HCT116 (cell line): ENCODE data around the gene SKA3. TPM values are rescaled to one million over a fixed set of nuclear protein-coding genes. Genes with fewer than 3 reads are reported as not detected.

Source experiments
- ATAC-seq: fragments of 200-7000 bp; cut with Tn5 transposase; 2 replicates; pipeline ENCODE4 v1.9.1; 2020; ENCODE audit warnings: mild to moderate bottlenecking, moderate library complexity
- BruUV-seq: library from RNA; stranded (reverse); fragments of 400-500 nt; replicated peaks from 2 replicates; lab custom pipeline; 2021; lab: Mats Ljungman, UMichigan
- CTCF ChIA-PET: fragments of 300-600 bp; sonication (Branson Sonifier 250); formaldehyde crosslinking; loops from one replicate; lab custom pipeline; 2021; ENCODE audit warnings: antibody characterized with exemption; lab: Charles Lee
- POLR2A ChIA-PET: fragments of 300-600, 350-600 bp; sonication (Branson Sonifier 250); formaldehyde crosslinking; loops from one replicate; lab custom pipeline; 2021; ENCODE audit warnings: antibody characterized with exemption; lab: Charles Lee
- RAD21 ChIA-PET, 2 experiments: fragments of 300-600 bp; sonication (Branson Sonifier 250); formaldehyde crosslinking; loops; one replicate each; lab custom pipeline; 2023; ENCODE audit warnings: low total read pairs in 2 of 2; ENCODE audit not compliant: uncharacterized antibody in 2 of 2, unreplicated experiment in 2 of 2, low non-redundant PET in 1 of 2; lab: Charles Lee
- DNase-seq: peaks from one replicate; pipeline ENCODE4 v3.0.0-alpha.2; 2010; ENCODE audit warnings: low read depth, low spot score
- H2AFZ ChIP-seq: fragments of 200-600 bp; shearing (Covaris generic), sonication (generic); 2 replicates; pipeline ENCODE4 v1.6.1; 2017; ENCODE audit warnings: low read depth, mixed run types, mixed read lengths, antibody characterized with exemption, low read length; ENCODE audit not compliant: poor library complexity, severe bottlenecking
- H3K27ac ChIP-seq: 2 replicates; pipeline ENCODE4 v1.5.1; 2012; ENCODE audit warnings: low read depth, low read length
- H3K27me3 ChIP-seq: fragments of 200-600 bp; sonication (generic); 2 replicates; pipeline ENCODE4 v1.6.1; 2016; ENCODE audit warnings: mixed run types, low read length, mixed read lengths; ENCODE audit not compliant: insufficient read depth
- H3K36me3 ChIP-seq, 2 experiments: fragments of 200-500 bp in 1 of 2; fragments of 200-600 bp in 1 of 2; sonication (Bioruptor generic) in 1 of 2; sonication (generic) in 1 of 2; 2 replicates each; pipeline versions ENCODE4 v1.5.1 to v1.6.1; 2014 to 2016; ENCODE audit warnings: low read length in 2 of 2, inconsistent platforms in 1 of 2, mixed read lengths in 1 of 2, mixed run types in 1 of 2; ENCODE audit not compliant: insufficient read depth in 2 of 2, control insufficient read depth in 1 of 2
- H3K4me1 ChIP-seq, 2 experiments: fragments of 200-600 bp in 1 of 2; sonication (generic) in 1 of 2; 2 replicates each; pipeline versions ENCODE4 v1.5.1 to v1.6.1; 2012 to 2017; ENCODE audit warnings: low read length in 2 of 2, inconsistent platforms in 1 of 2, mild to moderate bottlenecking in 1 of 2, mixed read lengths in 1 of 2, mixed run types in 1 of 2, moderate library complexity in 1 of 2; ENCODE audit not compliant: insufficient read depth in 2 of 2, control insufficient read depth in 1 of 2
- H3K4me2 ChIP-seq: fragments of 200-600 bp; sonication (generic); 2 replicates; pipeline ENCODE4 v1.6.1; 2017; ENCODE audit warnings: mixed run types, low read length, mixed read lengths
- H3K4me3 ChIP-seq, 2 experiments: fragments of 200-600 bp in 1 of 2; sonication (generic) in 1 of 2; replicated peaks in 1 of 2; 2 replicates each; pipeline ENCODE4 v1.5.1; 2011 to 2016; ENCODE audit warnings: low read length in 2 of 2, control low read depth in 1 of 2, low read depth in 1 of 2, mild to moderate bottlenecking in 1 of 2, mixed read lengths in 1 of 2, mixed run types in 1 of 2
- H3K79me2 ChIP-seq: fragments of 200-600 bp; sonication (generic); 2 replicates; pipeline ENCODE4 v1.6.1; 2017; ENCODE audit warnings: mild to moderate bottlenecking, mixed run types, low read length, moderate library complexity, mixed read lengths; ENCODE audit not compliant: insufficient read depth
- H3K9ac ChIP-seq: fragments of 200-600 bp; sonication (generic); 2 replicates; pipeline ENCODE4 v1.6.1; 2016; ENCODE audit warnings: low read length, mixed read lengths
- H3K9me2 ChIP-seq: fragments of 200-600 bp; sonication (generic), shearing (Covaris generic); 2 replicates; pipeline ENCODE4 v1.6.1; 2017; ENCODE audit warnings: mixed run types, mild to moderate bottlenecking, moderate library complexity; ENCODE audit not compliant: insufficient read depth
- H3K9me3 ChIP-seq, 2 experiments: fragments of 200-500 bp in 1 of 2; fragments of 200-600 bp in 1 of 2; sonication (Bioruptor generic) in 1 of 2; sonication (generic) in 1 of 2; 2 replicates each; pipeline ENCODE4 v1.6.1; 2014 to 2017; ENCODE audit warnings: low read length in 2 of 2, mixed read lengths in 2 of 2, inconsistent platforms in 1 of 2, low read depth in 1 of 2, mild to moderate bottlenecking in 1 of 2, mixed run types in 1 of 2, moderate library complexity in 1 of 2; ENCODE audit not compliant: control insufficient read depth in 1 of 2, insufficient read depth in 1 of 2
- H4K20me1 ChIP-seq: fragments of 200-600 bp; sonication (generic), shearing (Covaris generic); 2 replicates; pipeline ENCODE4 v1.6.1; 2017; ENCODE audit warnings: mixed run types, mild to moderate bottlenecking, moderate library complexity; ENCODE audit not compliant: insufficient read depth
- CBX3 ChIP-seq: IDR thresholded peaks from 2 replicates; pipeline ENCODE4 v1.6.1; 2012; ENCODE audit warnings: low read depth
- ELF1 ChIP-seq: IDR thresholded peaks from 2 replicates; pipeline ENCODE4 v1.6.1; 2012; ENCODE audit warnings: low read depth, borderline replicate concordance
- EZH2 ChIP-seq: fragments of 200-600 bp; sonication (generic); IDR thresholded peaks from 2 replicates; pipeline ENCODE4 v1.6.1; 2017; ENCODE audit warnings: antibody characterized with exemption, mixed run types
- FOSL1 ChIP-seq: IDR thresholded peaks from 2 replicates; pipeline ENCODE4 v1.6.1; 2012; ENCODE audit warnings: low read depth
- POLR2AphosphoS5 ChIP-seq: IDR thresholded peaks from 2 replicates; pipeline ENCODE4 v1.6.1; 2011; ENCODE audit warnings: mild to moderate bottlenecking, low read depth, low read length, moderate library complexity
- REST ChIP-seq: IDR thresholded peaks from 2 replicates; pipeline ENCODE4 v1.6.1; 2012; ENCODE audit warnings: low read depth
- SP1 ChIP-seq: IDR thresholded peaks from 2 replicates; pipeline ENCODE4 v1.6.1; 2012; ENCODE audit warnings: low read depth
- TCF7L2 ChIP-seq: IDR thresholded peaks from 2 replicates; pipeline ENCODE4 v1.7.0; 2011; ENCODE audit warnings: borderline replicate concordance, inconsistent platforms; ENCODE audit not compliant: insufficient read depth, insufficient read length; ENCODE audit errors: extremely low read depth
- YY1 ChIP-seq: IDR thresholded peaks from 2 replicates; pipeline ENCODE4 v1.6.1; 2011; ENCODE audit warnings: low read length, low read depth, moderate library complexity, mild to moderate bottlenecking; ENCODE audit not compliant: insufficient replicate concordance; ENCODE audit errors: extremely low read depth
- ZNF274 ChIP-seq: fragments of 200-500 bp; sonication (Bioruptor generic); IDR thresholded peaks from 2 replicates; pipeline ENCODE4 v1.6.1; 2014; ENCODE audit warnings: mild to moderate bottlenecking, low read depth, low read length, inconsistent platforms
- intact Hi-C: fragments of 100-400 bp; cut with micrococcal nuclease; formaldehyde crosslinking; loops from 2 replicates; pipeline ENCODE4 v1.10.0; 2022
- total RNA-seq: library from RNA; stranded (reverse); gene quantifications from one replicate; pipeline ENCODE4 v1.2.1, GENCODE V29; 2021; ENCODE audit not compliant: unreplicated experiment
- TF ChIP-seq, protein P1 (sequence below): IDR thresholded peaks from 2 replicates; pipeline ENCODE4 v1.6.1; 2012
- TF ChIP-seq, protein P2 (sequence below): IDR thresholded peaks from 2 replicates; pipeline ENCODE4 v1.6.1; 2012
- TF ChIP-seq, protein P3 (sequence below): IDR thresholded peaks from 2 replicates; pipeline ENCODE4 v1.6.1; 2011; ENCODE audit warnings: mild to moderate bottlenecking, low read length, moderate library complexity; ENCODE audit not compliant: insufficient replicate concordance; ENCODE audit errors: extremely low read depth

The SKA3 gene
- total RNA-seq, 1 experiment from 2014 or later, result 43.3 TPM

- Histone ChIP-seq H3K4me1 (no peaks in the 10 kb centered on the region), H3K27me3 (no peaks in the 10 kb centered on the region), H3K4me2 (no peak overlapping the region), H2AFZ (no peak overlapping the region), H3K79me2 (no peaks in the 10 kb centered on the region), H3K9me3 (peaks cover 7 to 16% of the 10 kb centered on the region in 2 experiments; a peak in 2 of 4 replicates), H3K4me3 (no peak overlapping the region), H3K9ac (no peak overlapping the region), H4K20me1 (no peaks in the 10 kb centered on the region), H3K27ac (no peak overlapping the region), H3K36me3 (no peaks in the 10 kb centered on the region), H3K9me2 (no peaks in the 10 kb centered on the region)
- intact Hi-C loops, result no loop called here
- CTCF ChIA-PET, result no interaction called here
- DNase-seq (no peak), ATAC-seq (no peak)
- TF ChIP-seq YY1 (no peak), SP1 (no peak), CBX3 (no peak), ZNF274 (no peak), TCF7L2 (no peak), REST (no peak), EZH2 (no peak), POLR2AphosphoS5 (no peak), FOSL1 (no peak), ELF1 (no peak)
- TF ChIP-seq, protein P1, sequence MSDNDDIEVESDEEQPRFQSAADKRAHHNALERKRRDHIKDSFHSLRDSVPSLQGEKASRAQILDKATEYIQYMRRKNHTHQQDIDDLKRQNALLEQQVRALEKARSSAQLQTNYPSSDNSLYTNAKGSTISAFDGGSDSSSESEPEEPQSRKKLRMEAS, result no peak
- TF ChIP-seq, protein P2, sequence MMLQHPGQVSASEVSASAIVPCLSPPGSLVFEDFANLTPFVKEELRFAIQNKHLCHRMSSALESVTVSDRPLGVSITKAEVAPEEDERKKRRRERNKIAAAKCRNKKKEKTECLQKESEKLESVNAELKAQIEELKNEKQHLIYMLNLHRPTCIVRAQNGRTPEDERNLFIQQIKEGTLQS, result no peak
- TF ChIP-seq, protein P3, sequence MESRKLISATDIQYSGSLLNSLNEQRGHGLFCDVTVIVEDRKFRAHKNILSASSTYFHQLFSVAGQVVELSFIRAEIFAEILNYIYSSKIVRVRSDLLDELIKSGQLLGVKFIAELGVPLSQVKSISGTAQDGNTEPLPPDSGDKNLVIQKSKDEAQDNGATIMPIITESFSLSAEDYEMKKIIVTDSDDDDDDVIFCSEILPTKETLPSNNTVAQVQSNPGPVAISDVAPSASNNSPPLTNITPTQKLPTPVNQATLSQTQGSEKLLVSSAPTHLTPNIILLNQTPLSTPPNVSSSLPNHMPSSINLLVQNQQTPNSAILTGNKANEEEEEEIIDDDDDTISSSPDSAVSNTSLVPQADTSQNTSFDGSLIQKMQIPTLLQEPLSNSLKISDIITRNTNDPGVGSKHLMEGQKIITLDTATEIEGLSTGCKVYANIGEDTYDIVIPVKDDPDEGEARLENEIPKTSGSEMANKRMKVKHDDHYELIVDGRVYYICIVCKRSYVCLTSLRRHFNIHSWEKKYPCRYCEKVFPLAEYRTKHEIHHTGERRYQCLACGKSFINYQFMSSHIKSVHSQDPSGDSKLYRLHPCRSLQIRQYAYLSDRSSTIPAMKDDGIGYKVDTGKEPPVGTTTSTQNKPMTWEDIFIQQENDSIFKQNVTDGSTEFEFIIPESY, result no peak
- BruUV-seq, result no TSS peak
- RAD21 ChIA-PET, result no interaction called here
- POLR2A ChIA-PET, result no interaction called here
Observed at GRCh38 chr13:21219036-21219381, 42.7 kb upstream of the SKA3 start.
